Mucosa of rectum (tissue), 2 donors: Measurements from ENCODE around the gene GJC1.
A peak's percentile ranks its signal among the peaks of the same experiment; 100 is the strongest.

Experiments used
- H3K27ac ChIP-seq, 2 donors: one replicate each; pipeline ENCODE4 v1.7.0; 2013; ENCODE audit warnings: inconsistent platforms in 2 of 2, low read depth in 2 of 2, low read length in 2 of 2
- H3K27me3 ChIP-seq, 2 donors: one replicate each; pipeline ENCODE4 v1.7.0; 2013; ENCODE audit warnings: low read length in 2 of 2; ENCODE audit not compliant: control insufficient read depth in 2 of 2, insufficient read depth in 2 of 2
- H3K36me3 ChIP-seq, 2 donors: one replicate each; pipeline ENCODE4 v1.7.0; 2013; ENCODE audit warnings: low read length in 2 of 2; ENCODE audit not compliant: control insufficient read depth in 2 of 2, insufficient read depth in 2 of 2
- H3K4me1 ChIP-seq, 2 donors: one replicate each; pipeline ENCODE4 v1.7.0; 2013; ENCODE audit warnings: low read length in 2 of 2, mild to moderate bottlenecking in 1 of 2; ENCODE audit not compliant: control insufficient read depth in 2 of 2, insufficient read depth in 2 of 2
- H3K4me3 ChIP-seq, 2 donors: one replicate each; pipeline ENCODE4 v1.7.0; 2013; ENCODE audit warnings: low read length in 2 of 2
- H3K9ac ChIP-seq, 2 donors: one replicate each; pipeline ENCODE4 v1.7.0; 2013; ENCODE audit warnings: low read length in 2 of 2, low read depth in 1 of 2, mild to moderate bottlenecking in 1 of 2
- H3K9me3 ChIP-seq, 2 donors: one replicate each; pipeline ENCODE4 v1.7.0; 2013; ENCODE audit warnings: low read length in 2 of 2; ENCODE audit not compliant: control insufficient read depth in 2 of 2
- donor health status: healthy.
- donor health status: Normal muscosa, but diverticular disease.

The GJC1 gene

DNA sequence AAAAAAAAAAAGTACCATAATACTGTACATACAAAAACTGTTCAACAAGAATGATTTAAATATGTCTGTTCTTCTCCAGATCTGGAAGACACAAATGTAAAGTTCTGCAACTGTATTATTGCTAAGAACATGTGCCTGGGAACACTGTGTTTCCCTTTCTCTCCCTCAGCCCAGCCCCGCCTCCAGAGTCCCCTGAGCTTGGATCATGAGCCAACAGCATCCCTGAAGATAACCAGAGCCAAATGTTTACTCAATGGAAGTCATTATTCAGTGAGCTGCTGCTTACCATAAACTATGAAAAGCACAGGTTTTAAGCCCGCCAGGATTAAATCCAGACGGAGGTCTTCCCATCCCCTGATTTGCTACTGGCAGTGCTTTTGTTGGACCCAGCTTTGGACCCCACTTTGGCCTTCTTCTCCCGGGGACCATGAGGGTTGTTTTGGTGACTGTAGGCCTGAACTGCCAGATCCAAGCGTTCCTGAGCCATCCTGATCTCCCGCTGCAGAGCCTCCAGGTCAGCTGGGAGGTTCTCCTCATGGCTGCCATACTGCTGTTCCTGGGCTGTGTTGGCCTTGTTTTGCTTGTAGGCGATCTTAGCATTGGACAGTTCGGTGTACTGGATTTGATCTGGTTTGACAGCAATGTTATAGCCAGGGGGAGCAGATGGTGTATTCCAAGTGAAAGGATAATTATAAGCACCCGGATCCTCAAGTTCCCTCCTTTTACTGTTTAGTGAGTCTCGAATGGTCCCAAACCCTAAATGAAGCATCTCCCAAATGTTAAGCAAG, 25.6 kb downstream of the GJC1 start:
- Histone ChIP-seq H3K4me1 (no peaks in the 10 kb centered on the region), H3K4me3 (no peak overlapping the region), H3K36me3 (no peaks in the 10 kb centered on the region), H3K27ac (no peak overlapping the region), H3K27me3 (peaks cover 0 to 5% of the 10 kb centered on the region in 2 donors), H3K9ac (no peak overlapping the region), H3K9me3 (no peaks in the 10 kb centered on the region)

DNA sequence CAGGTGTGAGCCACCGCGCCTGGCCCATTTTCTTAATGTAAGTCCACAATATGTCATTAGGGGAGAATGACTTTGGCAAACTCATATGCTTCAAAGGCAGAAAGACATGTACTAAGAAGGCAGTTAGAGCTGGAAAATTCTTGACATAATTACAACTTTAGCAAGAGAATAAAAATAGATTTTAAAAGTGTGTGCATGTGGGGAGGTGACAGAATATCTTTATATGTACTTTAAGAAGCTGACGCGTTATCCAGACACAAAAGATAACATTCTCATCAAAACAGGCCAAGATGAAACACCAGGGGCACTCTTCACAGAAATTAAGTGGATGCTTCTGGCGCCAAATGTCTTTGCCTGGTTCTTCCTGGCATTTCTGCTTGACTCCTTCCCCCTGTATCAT, 28.2 kb downstream of the GJC1 start:
- H3K9ac ChIP-seq, result no peak overlapping the region
- H3K4me1 ChIP-seq, result no peaks in the 10 kb centered on the region
- peaks cover 0 to 5% of the 10 kb centered on the region in 2 donors for H3K27me3 ChIP-seq
- H3K27ac ChIP-seq, result no peak overlapping the region
- no peaks in the 10 kb centered on the region for H3K9me3 ChIP-seq
- H3K4me3 ChIP-seq, result no peak overlapping the region
- H3K36me3 ChIP-seq, result no peaks in the 10 kb centered on the region

DNA sequence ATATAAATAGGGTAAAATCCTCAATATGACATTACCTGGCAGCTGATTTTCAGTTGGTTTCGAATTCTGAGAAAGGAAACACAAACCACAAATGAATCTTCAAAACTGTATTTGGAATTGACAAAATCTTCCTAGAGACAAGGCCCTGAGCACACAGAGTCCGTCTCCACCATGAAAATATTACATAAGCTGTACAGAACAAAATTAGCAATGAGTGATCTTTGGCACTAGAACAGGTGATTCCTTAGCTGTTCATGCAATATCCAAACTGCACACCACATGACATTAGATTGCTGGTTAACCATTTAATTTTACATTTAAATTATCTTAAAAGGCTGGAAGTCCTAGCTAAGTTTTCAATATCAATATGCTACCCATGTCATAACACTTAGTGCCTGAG, 31.7 kb downstream of the GJC1 start:
- no peak overlapping the region for H3K27ac ChIP-seq

DNA sequence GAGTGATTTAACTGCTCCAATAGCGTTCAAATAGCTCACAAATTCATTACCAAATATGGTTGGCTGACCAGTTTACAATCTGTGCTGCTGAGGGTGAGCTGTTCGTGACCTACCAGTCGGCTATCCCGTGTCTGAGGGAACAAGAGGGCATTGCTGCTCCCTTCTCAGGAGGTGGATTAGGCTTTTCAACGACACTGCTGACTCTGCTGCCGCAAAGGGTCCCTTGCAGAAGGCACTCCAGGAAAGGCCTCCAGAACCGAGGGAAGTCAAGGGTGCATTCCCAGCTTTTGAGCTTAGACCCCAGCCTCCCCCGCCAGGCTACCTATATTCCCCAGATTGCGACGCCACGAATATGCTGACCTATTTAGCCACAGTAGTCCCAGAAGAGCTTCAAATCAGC, 32.3 kb downstream of the GJC1 start:
- Histone ChIP-seq H3K9me3 (no peaks in the 10 kb centered on the region), H3K9ac (no peak overlapping the region), H3K36me3 (no peaks in the 10 kb centered on the region), H3K4me3 (peak overlapping the region in 1 of 2 donors; percentile 28), H3K27me3 (no peaks in the 10 kb centered on the region), H3K4me1 (no peaks in the 10 kb centered on the region), H3K27ac (peak overlapping the region in 1 of 2 donors; percentile 14)

More for the DNA sequence above, 31.7 kb downstream of the GJC1 start:
- Histone ChIP-seq H3K9ac (no peak overlapping the region), H3K36me3 (no peaks in the 10 kb centered on the region), H3K27me3 (no peaks in the 10 kb centered on the region), H3K9me3 (no peaks in the 10 kb centered on the region), H3K4me3 (no peak overlapping the region), H3K4me1 (no peaks in the 10 kb centered on the region)

DNA sequence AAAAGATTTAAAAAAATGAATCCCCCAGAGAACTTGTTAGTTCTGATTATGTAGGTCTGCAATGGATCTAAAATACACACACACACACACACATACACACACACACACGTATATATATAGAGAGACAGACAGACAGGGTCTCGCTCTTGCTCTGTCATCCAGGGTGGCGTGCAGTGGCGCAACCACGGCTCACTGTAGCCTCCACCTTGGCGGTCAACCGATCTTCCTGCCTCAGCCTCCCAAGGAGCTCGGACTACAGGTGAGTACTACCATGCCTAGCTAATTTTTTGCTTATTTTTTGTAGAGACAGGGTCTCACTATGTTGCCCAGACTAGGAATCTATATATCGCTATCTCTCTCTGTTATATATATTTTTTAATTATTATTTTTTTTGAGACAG, 33.4 kb downstream of the GJC1 start:
- no peaks in the 10 kb centered on the region for H3K4me1 ChIP-seq
- H3K9ac ChIP-seq, result no peak overlapping the region
- no peaks in the 10 kb centered on the region for H3K27me3 ChIP-seq
- H3K36me3 ChIP-seq, result no peaks in the 10 kb centered on the region
- no peak overlapping the region for H3K27ac ChIP-seq
- no peaks in the 10 kb centered on the region for H3K9me3 ChIP-seq
- H3K4me3 ChIP-seq, result no peak overlapping the region

- no peaks in the 10 kb centered on the region for H3K36me3 ChIP-seq
- H3K27me3 ChIP-seq, result no peaks in the 10 kb centered on the region
- no peak overlapping the region for H3K9ac ChIP-seq
- no peaks in the 10 kb centered on the region for H3K4me1 ChIP-seq
- H3K9me3 ChIP-seq, result no peaks in the 10 kb centered on the region
- H3K4me3 ChIP-seq, result no peak overlapping the region
- no peak overlapping the region for H3K27ac ChIP-seq
Observed at GRCh38 chr17:44795928-44796327, 34.2 kb downstream of the GJC1 start.

GRCh38 chr17:44795421-44795820, 34.7 kb downstream of the GJC1 start:
- Histone ChIP-seq H3K4me3 (no peak overlapping the region), H3K27me3 (no peaks in the 10 kb centered on the region), H3K9me3 (no peaks in the 10 kb centered on the region), H3K36me3 (no peaks in the 10 kb centered on the region), H3K9ac (no peak overlapping the region), H3K27ac (no peak overlapping the region), H3K4me1 (no peaks in the 10 kb centered on the region)

GRCh38 chr17:44794851-44795413, 35.2 kb downstream of the GJC1 start:
- Histone ChIP-seq H3K4me1 (no peaks in the 10 kb centered on the region), H3K4me3 (no peak overlapping the region), H3K36me3 (no peaks in the 10 kb centered on the region), H3K27me3 (no peaks in the 10 kb centered on the region), H3K9me3 (no peaks in the 10 kb centered on the region), H3K9ac (no peak overlapping the region), H3K27ac (peak overlapping the region; percentile 43 to 56)

DNA sequence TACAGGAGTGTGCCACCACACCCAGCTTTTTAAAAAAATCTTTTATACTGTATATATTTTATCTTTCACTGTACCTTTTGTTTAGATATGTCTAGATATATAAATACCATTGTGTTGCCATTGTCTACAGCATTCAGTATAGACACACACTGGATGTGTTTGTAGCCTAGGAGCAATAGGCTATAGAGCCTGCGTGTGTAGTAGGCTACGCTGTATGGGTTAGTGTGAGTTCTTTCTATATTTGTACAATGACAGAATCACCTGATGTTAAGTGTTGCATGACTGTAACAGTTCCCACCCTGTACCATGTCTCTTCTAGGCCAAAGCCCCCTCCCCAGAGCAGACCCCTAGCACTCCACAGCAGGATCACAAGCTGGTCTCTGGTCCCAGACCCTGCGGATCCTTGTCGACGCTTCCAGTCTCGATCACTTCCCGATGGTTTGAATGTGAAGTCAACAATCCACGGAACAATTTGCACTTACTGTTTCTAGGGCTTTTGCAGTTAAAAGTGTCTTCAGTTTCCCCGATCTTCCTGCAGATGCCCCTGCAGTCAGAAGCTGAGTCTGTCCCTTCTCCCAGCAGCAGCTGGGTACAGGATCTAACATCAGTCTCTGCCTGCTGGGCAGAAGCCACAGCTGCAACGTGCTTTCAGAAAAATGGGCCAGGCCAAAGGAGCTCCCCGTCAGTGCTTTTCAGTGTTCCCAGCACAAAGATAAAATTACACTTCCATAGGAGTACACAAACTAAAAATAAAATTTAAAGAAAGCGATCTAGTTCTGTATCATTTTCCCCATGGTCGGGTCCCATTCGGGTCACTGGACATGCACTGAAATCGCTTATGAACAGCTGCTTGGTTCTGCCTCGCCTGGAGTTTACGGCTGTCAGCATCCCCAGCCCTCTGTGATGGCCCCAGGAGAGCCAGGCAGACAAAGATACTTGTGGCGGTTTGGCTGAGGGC, 35.9 kb downstream of the GJC1 start:
- Histone ChIP-seq H3K9me3 (no peaks in the 10 kb centered on the region), H3K27me3 (no peaks in the 10 kb centered on the region), H3K36me3 (no peaks in the 10 kb centered on the region), H3K9ac (no peak overlapping the region), H3K4me1 (no peaks in the 10 kb centered on the region), H3K27ac (peak overlapping the region; percentile 43 to 56), H3K4me3 (no peak overlapping the region)

- Histone ChIP-seq H3K36me3 (no peaks in the 10 kb centered on the region), H3K27ac (no peak overlapping the region), H3K4me1 (no peaks in the 10 kb centered on the region), H3K27me3 (peaks cover 0 to 3% of the 10 kb centered on the region in 2 donors), H3K9ac (no peak overlapping the region), H3K9me3 (no peaks in the 10 kb centered on the region), H3K4me3 (no peak overlapping the region)
Observed at GRCh38 chr17:44792276-44792675, 37.8 kb downstream of the GJC1 start.
